ENCODE results near the gene ATG4D.
"Not testable (repeated sequence)": the region's sequence is repeated elsewhere in the genome, so short reads cannot be mapped to it uniquely, and the experiment has no call there.

The ATG4D gene

DNA sequence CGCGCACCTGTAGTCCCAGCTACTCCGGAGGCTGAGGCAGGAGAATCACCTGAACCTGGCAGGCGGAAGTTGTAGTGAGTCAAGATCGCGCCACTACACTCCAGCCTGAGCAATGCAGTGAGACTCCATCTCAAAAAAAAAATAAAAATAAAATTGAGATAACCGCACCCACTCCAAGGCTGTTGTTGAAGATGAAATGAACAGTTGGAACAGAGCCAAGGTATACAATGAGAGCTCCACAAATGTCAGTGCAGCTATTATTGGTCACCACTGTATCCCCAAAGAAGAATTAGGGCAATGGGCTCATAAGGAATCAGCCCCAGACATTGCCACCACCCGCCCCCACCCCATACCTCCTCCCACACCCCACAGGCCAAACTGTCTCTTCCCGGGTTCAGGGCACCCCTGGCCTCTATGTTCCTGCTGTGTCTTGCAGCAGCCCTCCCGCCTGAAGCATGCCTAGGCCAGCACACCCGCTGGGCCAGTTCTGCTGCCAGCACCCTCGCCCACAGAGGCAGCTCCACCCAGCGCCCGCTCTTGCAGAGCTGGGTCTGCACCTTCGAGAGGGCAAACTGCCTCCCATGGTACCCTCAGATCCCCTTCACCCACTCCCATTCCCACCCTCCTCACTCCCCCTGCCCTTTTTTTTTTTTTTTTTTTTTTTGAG is 22.9 kb upstream of the ATG4D start:
- DNase-seq, result no peak

GRCh38 chr19:10521461-10522171 is 22.1 kb upstream of the ATG4D start:
- DNase-seq, result no peak

DNA sequence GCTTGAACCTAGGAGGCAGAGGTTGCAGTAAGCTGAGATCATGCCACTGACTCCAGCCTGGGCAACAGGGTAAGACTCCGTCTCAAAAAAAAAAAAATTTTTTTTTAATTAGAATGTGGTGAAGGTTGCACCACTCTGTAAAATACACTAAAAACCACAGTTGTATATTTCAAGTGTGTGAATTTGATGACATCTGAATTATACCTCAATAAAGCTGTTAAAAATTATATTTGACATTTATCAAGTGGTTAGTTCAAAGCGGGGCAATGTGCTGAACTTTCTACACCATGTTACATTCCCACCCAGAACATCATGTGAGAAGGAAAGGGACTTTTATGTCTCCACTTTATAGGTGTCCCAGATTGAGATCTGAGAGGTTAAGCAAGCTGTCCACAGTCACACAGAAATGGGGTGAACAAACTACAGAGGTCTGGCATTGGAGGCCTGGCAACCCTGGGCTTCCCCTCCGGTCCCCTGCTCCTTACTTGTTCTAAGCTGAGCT is 20.5 kb upstream of the ATG4D start:
- no peak for DNase-seq

DNA sequence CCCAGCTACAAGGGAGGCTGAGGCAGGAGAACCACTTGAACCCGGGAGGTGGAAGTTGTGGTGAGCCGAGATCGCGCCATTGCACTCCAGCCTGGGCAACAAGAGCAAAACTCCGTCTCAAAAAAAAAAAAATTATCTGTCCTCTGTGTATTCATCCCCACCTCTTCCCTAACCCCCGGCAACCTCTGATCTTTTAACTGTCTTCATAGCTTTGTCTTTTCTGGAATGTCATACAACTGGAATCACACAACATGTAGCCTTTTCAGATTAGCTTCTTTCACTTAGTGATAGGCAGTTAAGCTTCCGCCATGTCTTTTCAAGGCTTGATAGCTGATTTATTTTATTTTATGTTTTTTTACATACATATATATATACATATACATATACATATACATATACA is 18.1 kb upstream of the ATG4D start:
- no peak for DNase-seq

- DNase-seq, result not testable (repeated sequence)
These were observed 16.8 kb upstream of the ATG4D start for GRCh38 chr19:10526887-10527286.

DNA sequence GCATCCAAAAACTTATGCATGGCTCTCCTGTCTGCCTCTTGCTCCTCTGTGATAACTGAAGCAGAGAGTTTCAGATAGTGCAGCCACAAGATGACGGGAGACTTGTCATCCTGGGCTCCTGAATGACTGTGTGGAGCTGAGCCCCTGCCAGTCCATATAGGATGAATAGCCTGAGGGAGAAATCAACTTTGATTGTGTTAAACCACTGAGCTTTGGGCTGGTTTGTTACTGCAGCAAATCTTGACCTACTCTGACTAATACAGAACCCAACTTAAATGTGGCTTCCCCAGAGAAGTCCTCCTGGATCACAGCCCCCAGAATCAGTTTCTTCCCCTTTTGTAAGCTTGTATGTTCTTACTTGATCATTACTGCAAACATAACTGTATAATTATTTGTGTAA is 11.2 kb upstream of the ATG4D start:
- DNase-seq, result no peak

GRCh38 chr19:10533646-10534386 is 9.9 kb upstream of the ATG4D start:
- no peak for DNase-seq

- no peak for DNase-seq
These were observed 8.1 kb upstream of the ATG4D start for GRCh38 chr19:10535613-10536012.

DNA sequence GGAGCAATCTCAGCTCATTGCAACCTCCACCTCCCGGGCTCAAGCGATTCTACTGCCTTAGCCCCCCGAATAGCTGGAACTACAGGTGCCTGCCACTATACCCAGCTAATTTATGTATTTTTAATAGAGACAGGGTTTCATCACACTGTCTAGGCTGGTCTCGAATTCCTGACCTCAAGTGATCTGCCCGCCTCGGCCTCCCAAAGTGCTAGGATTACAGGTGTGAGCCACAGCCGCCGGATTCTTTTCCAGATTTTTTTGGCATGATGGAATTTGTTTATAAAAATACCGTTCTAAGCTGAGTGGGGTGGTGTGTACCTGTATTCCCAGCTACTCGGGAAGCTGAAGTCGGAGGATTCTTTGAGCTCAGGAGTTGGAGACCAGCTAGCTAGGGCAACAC is 6.0 kb upstream of the ATG4D start:
- no peak for DNase-seq

DNA sequence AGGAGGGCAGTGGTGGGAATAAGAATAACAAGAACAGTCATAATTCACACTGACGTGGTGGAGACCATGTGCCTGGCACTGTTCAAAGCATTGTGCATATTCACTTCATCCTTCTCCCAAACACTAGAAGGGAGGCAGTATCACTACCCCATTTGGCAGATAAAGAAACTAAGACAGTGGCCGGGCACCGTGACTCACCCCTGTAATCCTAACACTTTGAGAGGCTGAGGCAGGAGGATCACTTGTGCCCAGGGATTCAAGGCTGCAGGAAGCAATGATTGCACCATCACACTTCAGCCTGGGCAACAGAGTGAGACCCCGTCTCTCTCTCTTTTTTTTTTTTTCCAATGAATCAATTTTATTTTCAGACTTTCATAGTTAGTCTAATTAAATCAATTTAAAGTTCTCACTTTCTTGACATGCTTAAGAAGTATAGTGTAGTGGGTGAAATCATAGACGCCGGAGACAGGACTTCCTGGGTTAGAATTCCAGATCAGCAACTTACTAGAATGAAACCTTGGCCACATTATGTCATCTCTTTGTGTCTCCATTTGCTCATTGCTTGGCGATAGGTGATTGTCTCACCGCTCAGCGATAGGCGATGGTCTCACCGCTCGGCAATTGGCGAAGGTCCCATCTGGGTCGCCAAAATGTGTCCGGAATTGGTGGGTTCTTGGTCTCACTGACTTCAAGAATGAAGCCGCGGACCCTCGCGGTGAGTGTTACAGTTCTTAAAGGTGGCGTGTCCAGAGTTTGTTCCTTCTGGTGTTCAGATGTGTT is 5.3 kb upstream of the ATG4D start:
- no peak for DNase-seq

DNA sequence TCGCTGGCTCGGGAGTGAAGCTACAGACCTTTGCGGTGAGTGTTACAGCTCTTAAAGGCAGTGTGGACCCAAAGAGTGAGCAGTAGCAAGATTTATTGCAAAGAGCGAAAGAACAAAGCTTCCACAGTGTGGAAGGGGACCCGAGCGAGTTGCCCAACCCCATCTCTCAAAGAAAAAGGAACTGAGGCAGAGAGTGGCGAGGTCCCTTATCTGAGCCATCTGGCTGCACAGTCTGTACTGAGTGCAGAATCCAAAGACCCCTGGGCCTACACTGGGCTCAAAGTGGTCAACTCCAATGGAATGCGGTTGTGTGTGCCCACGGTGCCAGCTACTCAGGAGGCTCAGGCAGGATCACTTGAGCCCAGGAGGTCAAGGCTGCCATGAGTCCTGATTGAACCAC is 4.7 kb upstream of the ATG4D start:
- not testable (repeated sequence) for DNase-seq

DNA sequence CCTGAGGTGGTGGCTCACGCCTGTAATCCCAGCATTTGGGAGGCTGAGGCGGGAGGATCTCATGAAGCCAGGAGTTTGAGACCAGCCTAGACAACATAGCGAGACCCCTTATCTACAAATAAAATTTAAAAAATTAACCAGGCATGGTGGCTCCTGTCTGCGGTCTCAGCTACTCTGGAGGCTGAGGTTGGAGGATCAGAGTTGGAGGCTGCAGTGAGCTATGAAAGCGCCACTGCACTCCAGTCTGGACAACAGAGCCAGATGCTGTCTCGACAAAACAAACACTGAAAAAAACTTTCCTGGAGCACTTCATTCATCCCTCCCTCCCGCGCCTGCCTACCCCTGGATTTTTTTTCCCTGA is 665 bp upstream of the ATG4D start:
- no peak for DNase-seq

DNA sequence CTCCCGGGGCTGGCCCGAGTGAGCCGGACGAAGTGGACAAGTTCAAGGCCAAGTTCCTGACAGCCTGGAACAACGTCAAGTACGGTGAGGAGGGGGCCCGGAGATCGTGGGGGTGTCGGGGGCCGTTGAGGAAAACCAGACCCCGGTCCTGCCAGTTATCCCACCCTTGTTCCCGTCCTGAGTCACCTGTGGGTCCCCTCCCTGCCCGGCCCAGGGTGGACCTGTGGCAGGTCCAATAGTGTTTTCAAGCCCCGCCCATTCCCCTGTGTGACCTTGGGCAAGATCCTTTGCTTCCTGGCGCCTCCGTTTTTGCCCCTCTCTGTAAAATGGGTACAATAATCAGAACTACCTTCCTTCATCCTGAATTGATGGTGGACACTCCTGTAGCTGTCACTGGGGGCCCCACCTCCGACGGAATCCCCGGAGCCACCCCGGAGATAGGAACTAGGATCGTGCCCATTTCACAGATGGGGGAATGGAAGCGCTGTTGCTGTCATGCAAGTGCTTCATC is 593 bp downstream of the ATG4D start:
- peak in 1 of 3 experiments; percentile 45 for DNase-seq

- DNase-seq, result no peak
These were observed 1.1 kb downstream of the ATG4D start for GRCh38 chr19:10544753-10545251.

- DNase-seq, result no peak
These were observed 3.1 kb downstream of the ATG4D start for GRCh38 chr19:10546817-10547216.

DNA sequence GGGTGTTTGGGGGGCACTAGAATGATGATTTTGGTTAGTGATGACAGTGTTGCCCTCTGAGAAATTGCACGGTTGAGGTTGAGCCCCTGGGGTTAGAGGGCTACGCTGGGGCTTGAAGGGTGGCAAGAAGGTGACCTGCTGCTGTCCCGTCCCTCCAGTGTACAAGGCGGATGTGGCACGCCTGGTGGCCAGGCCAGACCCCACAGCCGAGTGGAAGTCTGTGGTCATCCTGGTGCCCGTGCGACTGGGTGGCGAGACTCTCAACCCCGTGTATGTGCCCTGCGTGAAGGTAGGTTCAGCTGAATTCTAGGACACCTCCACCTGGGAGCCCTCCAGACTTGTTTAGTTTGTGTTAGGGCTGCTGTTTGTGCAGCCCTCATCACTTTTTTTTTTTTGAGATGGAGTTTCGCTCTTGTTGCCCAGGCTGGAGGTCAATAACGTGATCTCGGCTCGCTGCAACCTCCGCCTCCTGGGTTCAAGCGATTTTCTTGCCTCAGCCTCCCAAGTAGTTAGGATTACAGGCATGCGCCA is 5.1 kb downstream of the ATG4D start:
- no peak for DNase-seq

DNA sequence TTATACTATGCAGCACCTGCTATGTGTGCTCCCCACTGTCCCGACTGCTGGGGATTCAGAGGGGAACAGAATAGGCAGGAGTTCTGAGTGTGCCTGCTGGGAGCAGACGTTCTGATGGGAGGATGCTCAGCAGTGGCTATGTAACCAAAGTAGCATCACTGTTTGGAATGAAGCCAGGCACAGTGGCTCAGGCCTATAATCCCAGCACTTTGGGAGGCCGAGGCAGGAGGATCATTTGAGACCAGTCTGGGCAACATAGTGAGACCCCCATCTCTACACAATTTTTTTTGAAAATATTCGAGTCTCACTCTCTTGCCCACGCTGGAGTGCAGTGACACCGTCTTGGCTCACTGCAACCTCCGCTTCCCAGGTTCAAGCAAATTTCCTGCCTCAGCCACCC is 6.0 kb downstream of the ATG4D start:
- DNase-seq, result no peak

DNA sequence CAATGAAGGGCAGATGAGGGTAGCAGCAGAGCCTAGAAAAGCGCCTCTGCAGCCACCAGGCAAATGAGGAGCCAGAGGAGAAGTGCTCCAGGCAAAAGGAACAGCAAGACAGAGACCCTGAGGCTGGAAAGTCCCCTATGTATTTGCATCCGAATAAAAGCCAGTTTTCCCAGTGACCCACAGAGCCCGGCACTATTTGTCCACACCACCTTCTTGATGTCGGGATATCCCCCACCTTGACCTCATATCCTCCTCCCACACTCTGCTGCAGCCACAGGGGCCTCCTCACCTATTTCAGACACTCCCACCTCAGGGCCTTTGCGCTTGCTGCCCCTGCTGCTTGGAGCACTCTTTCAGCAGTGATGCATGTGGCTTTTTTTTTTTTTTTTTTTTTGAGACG is 6.6 kb downstream of the ATG4D start:
- no peak for DNase-seq

DNA sequence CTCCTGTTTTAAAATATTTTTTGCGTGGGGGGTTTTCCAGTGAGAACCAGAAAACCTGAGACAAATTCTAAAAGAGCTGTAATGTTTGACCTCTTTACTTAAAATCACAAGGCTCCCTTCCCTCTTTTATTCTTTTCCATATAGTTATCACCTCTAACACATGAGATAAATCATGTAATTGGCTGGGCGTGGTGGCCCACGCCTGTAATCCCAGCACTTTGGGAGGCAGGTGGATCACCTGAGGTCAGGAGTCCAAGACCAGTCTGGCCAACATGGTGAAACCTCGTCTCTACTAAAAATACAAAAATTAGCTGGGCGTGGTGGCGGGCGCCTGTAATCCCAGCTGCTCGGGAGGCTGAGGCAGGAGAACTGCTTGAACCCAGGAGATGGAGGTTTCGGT is 7.3 kb downstream of the ATG4D start:
- not testable (repeated sequence) for DNase-seq

GRCh38 chr19:10551698-10552301 is 8.1 kb downstream of the ATG4D start:
- peak in 2 of 3 experiments; percentile 7 to 28 for DNase-seq

GRCh38 chr19:10552510-10553053 is 8.9 kb downstream of the ATG4D start:
- DNase-seq, result peak in 2 of 3 experiments; percentile 22 to 23
